ENCODE measurements around the gene MZF1.

The MZF1 gene

GRCh38 chr19:58557221-58558065 lies 15.7 kb downstream of the MZF1 start:
- H3K27ac ChIP-seq (ENCODE audit: low read depth, low read length) = peak overlapping the region; percentile 95
- no peaks in the 10 kb centered on the region for H3K27me3 ChIP-seq (ENCODE audit: low read length)
- no peak overlapping the region for H2AFZ ChIP-seq (ENCODE audit: low read depth, low read length, severe bottlenecking)
- TF ChIP-seq EZH2phosphoT487 (conservative IDR thresholded peaks at IDR 0.05; ENCODE audit: low read length) = no peak
- no peak for TF ChIP-seq CTCF (IDR thresholded peaks at IDR 0.05; ENCODE audit: insufficient read depth, low read length, poor library complexity, severe bottlenecking)
- no peaks in the 10 kb centered on the region for H4K20me1 ChIP-seq (ENCODE audit: low read depth, low read length)
- H3K9ac ChIP-seq (ENCODE audit: low read length) = peak overlapping the region; percentile 89
- H3K9me2 ChIP-seq (replicated peaks; ENCODE audit: insufficient read depth, low read length) = no peaks in the 10 kb centered on the region
- H3F3A ChIP-seq (ENCODE audit: insufficient read depth) = peaks cover 58% of the 10 kb centered on the region
- H3K79me2 ChIP-seq (ENCODE audit: insufficient read depth, low read length) = peaks cover 29% of the 10 kb centered on the region
- H3K4me2 ChIP-seq (ENCODE audit: low read depth, low read length, poor library complexity, severe bottlenecking) = peak overlapping the region; percentile 90
- H3K4me3 ChIP-seq (ENCODE audit: insufficient read depth, low read length, poor library complexity, severe bottlenecking) = peak overlapping the region; percentile 94
- no peaks in the 10 kb centered on the region for H3K9me3 ChIP-seq (ENCODE audit: insufficient read depth, low read length)
- H3K36me3 ChIP-seq (ENCODE audit: low read length) = no peaks in the 10 kb centered on the region

DNA sequence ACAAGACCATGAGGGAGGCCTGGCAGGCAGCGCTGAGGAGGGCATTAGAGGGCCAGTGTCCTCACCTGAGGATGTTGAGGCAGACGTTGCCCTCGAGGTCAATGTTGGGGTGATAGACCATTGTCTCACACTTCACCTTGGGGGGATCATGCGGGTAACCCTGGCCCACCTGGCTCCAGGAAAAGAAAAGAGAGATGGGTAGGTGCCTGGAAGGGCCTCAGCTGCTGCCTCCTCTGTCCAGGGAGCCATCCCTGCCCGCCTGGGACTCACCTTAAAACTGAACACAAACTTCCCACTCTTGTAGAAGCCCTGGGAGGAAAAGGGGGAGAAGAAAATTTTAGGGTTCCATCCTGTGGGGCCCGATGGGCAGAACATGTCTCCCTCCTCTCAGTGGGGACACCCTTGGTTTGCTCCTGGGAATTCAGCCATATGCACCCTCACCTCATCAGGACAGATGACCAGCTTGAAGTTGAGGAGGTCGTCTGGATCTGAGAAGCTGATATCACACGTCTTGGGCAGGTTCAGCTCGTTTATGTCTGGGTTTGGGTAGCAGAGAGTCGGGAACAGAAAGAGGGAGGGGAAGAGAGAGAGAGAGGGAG lies 16.4 kb downstream of the MZF1 start:
- peak overlapping the region; percentile 94 for H3K4me3 ChIP-seq (ENCODE audit: insufficient read depth, low read length, poor library complexity, severe bottlenecking)
- H2AFZ ChIP-seq (ENCODE audit: low read depth, low read length, severe bottlenecking) = no peak overlapping the region
- peak overlapping the region; percentile 89 for H3K9ac ChIP-seq (ENCODE audit: low read length)
- H3F3A ChIP-seq (ENCODE audit: insufficient read depth) = peaks cover 64% of the 10 kb centered on the region
- H3K79me2 ChIP-seq (ENCODE audit: insufficient read depth, low read length) = peaks cover 29% of the 10 kb centered on the region
- peak overlapping the region; percentile 90 for H3K4me2 ChIP-seq (ENCODE audit: low read depth, low read length, poor library complexity, severe bottlenecking)
- no peaks in the 10 kb centered on the region for H4K20me1 ChIP-seq (ENCODE audit: low read depth, low read length)
- TF ChIP-seq EZH2phosphoT487 (conservative IDR thresholded peaks at IDR 0.05; ENCODE audit: low read length) (no peak), CTCF (IDR thresholded peaks at IDR 0.05; ENCODE audit: insufficient read depth, low read length, poor library complexity, severe bottlenecking) (no peak)
- no peaks in the 10 kb centered on the region for H3K9me2 ChIP-seq (replicated peaks; ENCODE audit: insufficient read depth, low read length)
- H3K27me3 ChIP-seq (ENCODE audit: low read length) = no peaks in the 10 kb centered on the region
- H3K27ac ChIP-seq (ENCODE audit: low read depth, low read length) = peak overlapping the region; percentile 95
- H3K9me3 ChIP-seq (ENCODE audit: insufficient read depth, low read length) = no peaks in the 10 kb centered on the region
- H3K36me3 ChIP-seq (ENCODE audit: low read length) = no peaks in the 10 kb centered on the region

- Histone ChIP-seq H2AFZ (ENCODE audit: low read depth, low read length, severe bottlenecking) (no peak overlapping the region), H4K20me1 (ENCODE audit: low read depth, low read length) (no peaks in the 10 kb centered on the region), H3K9me2 (replicated peaks; ENCODE audit: insufficient read depth, low read length) (no peaks in the 10 kb centered on the region), H3K9me3 (ENCODE audit: insufficient read depth, low read length) (no peaks in the 10 kb centered on the region), H3K27me3 (ENCODE audit: low read length) (no peaks in the 10 kb centered on the region), H3K27ac (ENCODE audit: low read depth, low read length) (peak overlapping the region; percentile 89), H3K4me2 (ENCODE audit: low read depth, low read length, poor library complexity, severe bottlenecking) (peak overlapping the region; percentile 96), H3K79me2 (ENCODE audit: insufficient read depth, low read length) (peaks cover 29% of the 10 kb centered on the region), H3F3A (ENCODE audit: insufficient read depth) (peaks cover 65% of the 10 kb centered on the region), H3K4me3 (ENCODE audit: insufficient read depth, low read length, poor library complexity, severe bottlenecking) (no peak overlapping the region), H3K9ac (ENCODE audit: low read length) (peak overlapping the region; percentile 89), H3K36me3 (ENCODE audit: low read length) (no peaks in the 10 kb centered on the region)
- TF ChIP-seq CTCF (IDR thresholded peaks at IDR 0.05; ENCODE audit: insufficient read depth, low read length, poor library complexity, severe bottlenecking) (no peak), EZH2phosphoT487 (conservative IDR thresholded peaks at IDR 0.05; ENCODE audit: low read length) (no peak)
Observed at GRCh38 chr19:58555920-58556621, 17.1 kb downstream of the MZF1 start.
